HCT116 (cell line): Measurements from ENCODE around the gene BTD. TPM values are rescaled to one million over a fixed set of nuclear protein-coding genes. Genes with fewer than 3 reads are reported as not detected.
"Not testable (repeated sequence)": the region's sequence is repeated elsewhere in the genome, so short reads cannot be mapped to it uniquely, and the experiment has no call there.

ENCODE experiments used
- ATAC-seq: fragments of 200-7000 bp; cut with Tn5 transposase; 2 replicates; pipeline ENCODE4 v1.9.1; 2020; ENCODE audit warnings: mild to moderate bottlenecking, moderate library complexity
- BruUV-seq: library from RNA; stranded (reverse); fragments of 400-500 nt; replicated peaks from 2 replicates; lab custom pipeline; 2021; lab: Mats Ljungman, UMichigan
- CTCF ChIA-PET: fragments of 300-600 bp; sonication (Branson Sonifier 250); formaldehyde crosslinking; loops from one replicate; lab custom pipeline; 2021; ENCODE audit warnings: antibody characterized with exemption; lab: Charles Lee
- POLR2A ChIA-PET: fragments of 300-600, 350-600 bp; sonication (Branson Sonifier 250); formaldehyde crosslinking; loops from one replicate; lab custom pipeline; 2021; ENCODE audit warnings: antibody characterized with exemption; lab: Charles Lee
- RAD21 ChIA-PET, 2 experiments: fragments of 300-600 bp; sonication (Branson Sonifier 250); formaldehyde crosslinking; loops; one replicate each; lab custom pipeline; 2023; ENCODE audit warnings: low total read pairs in 2 of 2; ENCODE audit not compliant: uncharacterized antibody in 2 of 2, unreplicated experiment in 2 of 2, low non-redundant PET in 1 of 2; lab: Charles Lee
- DNase-seq: peaks from one replicate; pipeline ENCODE4 v3.0.0-alpha.2; 2010; ENCODE audit warnings: low read depth, low spot score
- H2AFZ ChIP-seq: fragments of 200-600 bp; shearing (Covaris generic), sonication (generic); 2 replicates; pipeline ENCODE4 v1.6.1; 2017; ENCODE audit warnings: low read depth, mixed run types, mixed read lengths, antibody characterized with exemption, low read length; ENCODE audit not compliant: poor library complexity, severe bottlenecking
- H3K27ac ChIP-seq: 2 replicates; pipeline ENCODE4 v1.5.1; 2012; ENCODE audit warnings: low read depth, low read length
- H3K27me3 ChIP-seq: fragments of 200-600 bp; sonication (generic); 2 replicates; pipeline ENCODE4 v1.6.1; 2016; ENCODE audit warnings: mixed run types, low read length, mixed read lengths; ENCODE audit not compliant: insufficient read depth
- H3K36me3 ChIP-seq, 2 experiments: fragments of 200-500 bp in 1 of 2; fragments of 200-600 bp in 1 of 2; sonication (Bioruptor generic) in 1 of 2; sonication (generic) in 1 of 2; 2 replicates each; pipeline versions ENCODE4 v1.5.1 to v1.6.1; 2014 to 2016; ENCODE audit warnings: low read length in 2 of 2, inconsistent platforms in 1 of 2, mixed read lengths in 1 of 2, mixed run types in 1 of 2; ENCODE audit not compliant: insufficient read depth in 2 of 2, control insufficient read depth in 1 of 2
- H3K4me1 ChIP-seq, 2 experiments: fragments of 200-600 bp in 1 of 2; sonication (generic) in 1 of 2; 2 replicates each; pipeline versions ENCODE4 v1.5.1 to v1.6.1; 2012 to 2017; ENCODE audit warnings: low read length in 2 of 2, inconsistent platforms in 1 of 2, mild to moderate bottlenecking in 1 of 2, mixed read lengths in 1 of 2, mixed run types in 1 of 2, moderate library complexity in 1 of 2; ENCODE audit not compliant: insufficient read depth in 2 of 2, control insufficient read depth in 1 of 2
- H3K4me2 ChIP-seq: fragments of 200-600 bp; sonication (generic); 2 replicates; pipeline ENCODE4 v1.6.1; 2017; ENCODE audit warnings: mixed run types, low read length, mixed read lengths
- H3K4me3 ChIP-seq, 2 experiments: fragments of 200-600 bp in 1 of 2; sonication (generic) in 1 of 2; replicated peaks in 1 of 2; 2 replicates each; pipeline ENCODE4 v1.5.1; 2011 to 2016; ENCODE audit warnings: low read length in 2 of 2, control low read depth in 1 of 2, low read depth in 1 of 2, mild to moderate bottlenecking in 1 of 2, mixed read lengths in 1 of 2, mixed run types in 1 of 2
- H3K79me2 ChIP-seq: fragments of 200-600 bp; sonication (generic); 2 replicates; pipeline ENCODE4 v1.6.1; 2017; ENCODE audit warnings: mild to moderate bottlenecking, mixed run types, low read length, moderate library complexity, mixed read lengths; ENCODE audit not compliant: insufficient read depth
- H3K9ac ChIP-seq: fragments of 200-600 bp; sonication (generic); 2 replicates; pipeline ENCODE4 v1.6.1; 2016; ENCODE audit warnings: low read length, mixed read lengths
- H3K9me2 ChIP-seq: fragments of 200-600 bp; sonication (generic), shearing (Covaris generic); 2 replicates; pipeline ENCODE4 v1.6.1; 2017; ENCODE audit warnings: mixed run types, mild to moderate bottlenecking, moderate library complexity; ENCODE audit not compliant: insufficient read depth
- H3K9me3 ChIP-seq, 2 experiments: fragments of 200-500 bp in 1 of 2; fragments of 200-600 bp in 1 of 2; sonication (Bioruptor generic) in 1 of 2; sonication (generic) in 1 of 2; 2 replicates each; pipeline ENCODE4 v1.6.1; 2014 to 2017; ENCODE audit warnings: low read length in 2 of 2, mixed read lengths in 2 of 2, inconsistent platforms in 1 of 2, low read depth in 1 of 2, mild to moderate bottlenecking in 1 of 2, mixed run types in 1 of 2, moderate library complexity in 1 of 2; ENCODE audit not compliant: control insufficient read depth in 1 of 2, insufficient read depth in 1 of 2
- H4K20me1 ChIP-seq: fragments of 200-600 bp; sonication (generic), shearing (Covaris generic); 2 replicates; pipeline ENCODE4 v1.6.1; 2017; ENCODE audit warnings: mixed run types, mild to moderate bottlenecking, moderate library complexity; ENCODE audit not compliant: insufficient read depth
- CEBPB ChIP-seq: IDR thresholded peaks from 2 replicates; pipeline ENCODE4 v1.6.1; 2012; ENCODE audit warnings: low read depth
- CTCF ChIP-seq, 3 experiments: fragments of 200-600 bp in 1 of 3; sonication (generic) in 1 of 3; IDR thresholded peaks in 2 of 3; conservative IDR thresholded peaks in 1 of 3; 2 replicates each; pipeline ENCODE4 v1.5.1; 2012 to 2017; ENCODE audit warnings: low read depth in 2 of 3, low read length in 2 of 3, antibody characterized with exemption in 1 of 3, borderline replicate concordance in 1 of 3, control low read depth in 1 of 3, mild to moderate bottlenecking in 1 of 3, mixed read lengths in 1 of 3, mixed run types in 1 of 3, moderate library complexity in 1 of 3; ENCODE audit not compliant: insufficient read depth in 1 of 3
- ELF1 ChIP-seq: IDR thresholded peaks from 2 replicates; pipeline ENCODE4 v1.6.1; 2012; ENCODE audit warnings: low read depth, borderline replicate concordance
- EZH2phosphoT487 ChIP-seq: fragments of 200-600 bp; IDR thresholded peaks from 2 replicates; pipeline ENCODE4 v1.6.1; 2018; ENCODE audit warnings: antibody characterized with exemption, borderline replicate concordance
- FOSL1 ChIP-seq: IDR thresholded peaks from 2 replicates; pipeline ENCODE4 v1.6.1; 2012; ENCODE audit warnings: low read depth
- RAD21 ChIP-seq: IDR thresholded peaks from 2 replicates; pipeline ENCODE4 v1.6.1; 2012; ENCODE audit warnings: low read depth, mild to moderate bottlenecking
- SIN3A ChIP-seq: IDR thresholded peaks from 2 replicates; pipeline ENCODE4 v1.6.1; 2012; ENCODE audit warnings: low read depth
- SRF ChIP-seq: IDR thresholded peaks from 2 replicates; pipeline ENCODE4 v1.6.1; 2012; ENCODE audit warnings: low read depth
- TCF7L2 ChIP-seq: IDR thresholded peaks from 2 replicates; pipeline ENCODE4 v1.7.0; 2011; ENCODE audit warnings: borderline replicate concordance, inconsistent platforms; ENCODE audit not compliant: insufficient read depth, insufficient read length; ENCODE audit errors: extremely low read depth
- ZNF274 ChIP-seq: fragments of 200-500 bp; sonication (Bioruptor generic); IDR thresholded peaks from 2 replicates; pipeline ENCODE4 v1.6.1; 2014; ENCODE audit warnings: mild to moderate bottlenecking, low read depth, low read length, inconsistent platforms
- intact Hi-C: fragments of 100-400 bp; cut with micrococcal nuclease; formaldehyde crosslinking; loops from 2 replicates; pipeline ENCODE4 v1.10.0; 2022
- total RNA-seq: library from RNA; stranded (reverse); gene quantifications from one replicate; pipeline ENCODE4 v1.2.1, GENCODE V29; 2021; ENCODE audit not compliant: unreplicated experiment

The BTD gene
- total RNA-seq, 1 experiment from 2014 or later = 5.0 TPM

GRCh38 chr3:15601046-15601398, 523 bp upstream of the BTD start:
- no peak for DNase-seq
- H2AFZ ChIP-seq = peak overlapping the region; percentile 84
- no TSS peak for BruUV-seq
- no peaks in the 10 kb centered on the region; a peak in 1 of 4 replicates for H3K9me3 ChIP-seq
- peaks cover 6 to 18% of the 10 kb centered on the region in 2 experiments for H3K4me1 ChIP-seq
- no peaks in the 10 kb centered on the region for H3K9me2 ChIP-seq
- POLR2A ChIA-PET = interaction anchor here (0.9 to 1.2 kb wide), 3 partner anchors 9 to 45 kb away, joined by 3 read pairs; no protein-coding TSS in a partner anchor
- no peaks in the 10 kb centered on the region for H4K20me1 ChIP-seq
- peak overlapping the region; percentile 91 for H3K4me2 ChIP-seq
- H3K27ac ChIP-seq = peak overlapping the region; percentile 70
- H3K9ac ChIP-seq = peak overlapping the region; percentile 75
- intact Hi-C loops = no loop called here
- peak overlapping the region; percentile 81 to 88 for H3K4me3 ChIP-seq
- peaks cover 17% of the 10 kb centered on the region for H3K79me2 ChIP-seq
- ATAC-seq = peak; percentile 17
- TF ChIP-seq SRF (no peak), EZH2phosphoT487 (no peak), SIN3A (no peak), RAD21 (no peak), ZNF274 (no peak), CEBPB (no peak), TCF7L2 (no peak)
- no peaks in the 10 kb centered on the region for H3K27me3 ChIP-seq
- CTCF ChIA-PET = no interaction called here
- peaks cover 18% of the 10 kb centered on the region in 2 experiments; a peak in 3 of 4 replicates for H3K36me3 ChIP-seq
- RAD21 ChIA-PET = no interaction called here

- Histone ChIP-seq H3K79me2 (peaks cover 17% of the 10 kb centered on the region), H2AFZ (peak overlapping the region; percentile 46), H3K4me3 (peak overlapping the region; percentile 81 to 88), H3K9me3 (no peaks in the 10 kb centered on the region; a peak in 1 of 4 replicates), H4K20me1 (no peaks in the 10 kb centered on the region), H3K9me2 (no peaks in the 10 kb centered on the region), H3K4me1 (peaks cover 6 to 18% of the 10 kb centered on the region in 2 experiments), H3K27me3 (no peaks in the 10 kb centered on the region), H3K9ac (peak overlapping the region; percentile 75), H3K27ac (peak overlapping the region; percentile 70), H3K4me2 (peak overlapping the region; percentile 91), H3K36me3 (peaks cover 11 to 14% of the 10 kb centered on the region in 2 experiments; a peak in 3 of 4 replicates)
- CTCF ChIA-PET = no interaction called here
- TF ChIP-seq FOSL1 (peak; percentile 20; the same call in 1 of the 2 replicates), CTCF (IDR thresholded peaks at IDR 0.05 in 2 of 3, conservative IDR thresholded peaks at IDR 0.05 in 1 of 3; ENCODE audit: borderline replicate concordance in 1 of 3, insufficient read depth in 1 of 3, low read depth in 2 of 3, low read length in 2 of 3) (no peak), SIN3A (peak; percentile 48; the same call in 1 of the 2 replicates), TCF7L2 (no peak), ELF1 (no peak)
- no peak for DNase-seq
- BruUV-seq = TSS peak; percentile 94
- ATAC-seq = peak; percentile 28
- RAD21 ChIA-PET = no interaction called here
- intact Hi-C loops = no loop called here
- POLR2A ChIA-PET = interaction anchor here (0.5 to 1.2 kb wide), 5 partner anchors 8 to 297 kb away, joined by 3 read pairs; no protein-coding TSS in a partner anchor
Measured at GRCh38 chr3:15602146-15602536, 596 bp downstream of the BTD start.

GRCh38 chr3:15602816-15603215, 1.3 kb downstream of the BTD start:
- H4K20me1 ChIP-seq, H3K27me3 ChIP-seq, H3K9me3 ChIP-seq, H3K27ac ChIP-seq, H3K9me2 ChIP-seq, H2AFZ ChIP-seq, BruUV-seq, intact Hi-C loops, CTCF ChIA-PET, ATAC-seq, RAD21 ChIA-PET, DNase-seq, POLR2A ChIA-PET: not testable (repeated sequence)
- peak overlapping the region; percentile 91 for H3K4me2 ChIP-seq
- H3K36me3 ChIP-seq = peaks cover 8 to 11% of the 10 kb centered on the region in 2 experiments; a peak in 3 of 4 replicates
- H3K4me3 ChIP-seq = peak overlapping the region; percentile 81 to 88
- peak overlapping the region; percentile 75; the same call in 1 of the 2 replicates for H3K9ac ChIP-seq
- peaks cover 17% of the 10 kb centered on the region for H3K79me2 ChIP-seq
- H3K4me1 ChIP-seq = peaks cover 6 to 18% of the 10 kb centered on the region in 2 experiments
